Progenitor cell of endocrine pancreas (in vitro differentiated cells): Measurements from ENCODE around the gene ZDHHC5. TPM values are rescaled to one million over a fixed set of nuclear protein-coding genes. Genes with fewer than 3 reads are reported as not detected.

Source experiments
- DNase-seq: peaks from one replicate; pipeline ENCODE4 v3.0.0; 2021; ENCODE audit warnings: low spot score; ENCODE audit not compliant: unreplicated experiment
- H3K27ac Mint-ChIP-seq: 2 replicates; pipeline ENCODE4 v1.8.0; 2021; ENCODE audit warnings: mild to moderate bottlenecking, moderate library complexity, mixed read lengths
- H3K27me3 Mint-ChIP-seq: 2 replicates; pipeline ENCODE4 v1.8.0; 2021; ENCODE audit warnings: mixed read lengths
- H3K36me3 Mint-ChIP-seq: 2 replicates; pipeline ENCODE4 v1.8.0; 2022; ENCODE audit warnings: mixed read lengths; ENCODE audit not compliant: insufficient read depth
- H3K4me1 Mint-ChIP-seq: 2 replicates; pipeline ENCODE4 v1.8.0; 2021; ENCODE audit warnings: low read depth, mixed read lengths
- H3K4me3 Mint-ChIP-seq: 2 replicates; pipeline ENCODE4 v1.8.0; 2021; ENCODE audit warnings: low read depth, mild to moderate bottlenecking, moderate library complexity, mixed read lengths
- H3K9me3 Mint-ChIP-seq: 2 replicates; pipeline ENCODE4 v1.8.0; 2021; ENCODE audit warnings: low read depth, mixed read lengths
- CTCF ChIP-seq: fragments of 200-600 bp; sonication (generic); IDR thresholded peaks from one replicate; pipeline ENCODE4 v1.5.0; 2021; ENCODE audit warnings: antibody characterized with exemption, mild to moderate bottlenecking; ENCODE audit not compliant: unreplicated experiment
- total RNA-seq: library from RNA; stranded (reverse); gene quantifications from 2 replicates; pipeline ENCODE4 v1.2.1, GENCODE V29; 2021

ZDHHC5 gene
- total RNA-seq, 1 donor from 2014 or later: 56.7 TPM

- Mint-ChIP-seq H3K27me3 (peaks cover 3% of the 10 kb centered on the region), H3K4me3 (peak overlapping the region; percentile 99), H3K4me1 (peaks cover 15% of the 10 kb centered on the region), H3K27ac (peak overlapping the region; percentile 95), H3K9me3 (no peaks in the 10 kb centered on the region), H3K36me3 (peaks cover 12% of the 10 kb centered on the region)
- no peak for TF ChIP-seq CTCF
- no peak for DNase-seq
Observed at GRCh38 chr11:57658023-57658361, 9.9 kb upstream of the ZDHHC5 start.

GRCh38 chr11:57659669-57660068 is 8.2 kb upstream of the ZDHHC5 start:
- Mint-ChIP-seq H3K27ac (no peak overlapping the region), H3K9me3 (no peaks in the 10 kb centered on the region), H3K4me3 (no peak overlapping the region), H3K36me3 (peaks cover 12% of the 10 kb centered on the region), H3K27me3 (no peaks in the 10 kb centered on the region), H3K4me1 (peaks cover 12% of the 10 kb centered on the region)
- TF ChIP-seq CTCF: no peak
- no peak for DNase-seq

- H3K4me3 Mint-ChIP-seq: no peak overlapping the region
Observed at GRCh38 chr11:57662893-57663292, 5.0 kb upstream of the ZDHHC5 start.

DNA sequence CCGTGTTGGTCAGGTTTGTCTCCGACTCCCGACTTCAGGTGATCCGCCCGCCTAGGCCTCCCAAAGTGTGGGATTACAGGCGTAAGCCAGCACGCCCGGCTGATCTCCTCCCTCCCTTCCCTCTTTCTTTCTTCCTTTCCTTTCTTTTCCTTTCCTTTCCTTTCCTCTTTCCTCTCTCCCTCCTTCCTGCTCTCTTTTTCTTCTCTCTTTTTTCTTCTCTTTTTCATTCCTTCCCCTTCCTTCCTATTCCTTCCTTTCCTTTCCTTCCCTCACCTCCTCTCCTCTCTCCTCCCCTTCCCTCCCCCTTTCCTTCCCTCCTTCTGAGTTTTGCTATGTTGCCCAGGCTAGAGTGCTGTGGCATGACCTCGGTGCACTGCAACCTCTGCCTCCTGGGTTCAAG is 3.9 kb upstream of the ZDHHC5 start:
- no peak for DNase-seq
- no peak for TF ChIP-seq CTCF
- Mint-ChIP-seq H3K4me1 (peaks cover 9% of the 10 kb centered on the region), H3K27me3 (no peaks in the 10 kb centered on the region), H3K27ac (no peak overlapping the region), H3K9me3 (no peaks in the 10 kb centered on the region), H3K4me3 (no peak overlapping the region), H3K36me3 (peaks cover 10% of the 10 kb centered on the region)

More at GRCh38 chr11:57662893-57663292, 5.0 kb upstream of the ZDHHC5 start:
- H3K36me3 Mint-ChIP-seq: peaks cover 10% of the 10 kb centered on the region
- no peak overlapping the region for H3K27ac Mint-ChIP-seq
- no peak for TF ChIP-seq CTCF
- peaks cover 11% of the 10 kb centered on the region for H3K4me1 Mint-ChIP-seq
- no peaks in the 10 kb centered on the region for H3K27me3 Mint-ChIP-seq
- H3K9me3 Mint-ChIP-seq: no peaks in the 10 kb centered on the region
- DNase-seq: no peak

- DNase-seq: peak; percentile 83
- no peak for TF ChIP-seq CTCF
- H3K9me3 Mint-ChIP-seq: no peaks in the 10 kb centered on the region
- peak overlapping the region; percentile 100 for H3K27ac Mint-ChIP-seq
- peak overlapping the region; percentile 98 for H3K4me3 Mint-ChIP-seq
- peaks cover 5% of the 10 kb centered on the region for H3K36me3 Mint-ChIP-seq
- no peaks in the 10 kb centered on the region for H3K27me3 Mint-ChIP-seq
- peaks cover 26% of the 10 kb centered on the region for H3K4me1 Mint-ChIP-seq
Observed at GRCh38 chr11:57667117-57667735, 688 bp upstream of the ZDHHC5 start.
